SK-N-SH treated with all-trans-retinoic acid at 6 μM for 48 hours (cell line): ENCODE results near the gene B4GALT1.

Experiments used
- ARNTL ChIP-seq: fragments of 450-650 bp; formaldehyde crosslinking; IDR thresholded peaks from 2 replicates; pipeline ENCODE4 v1.5.0; 2020; ENCODE audit warnings: low read depth, mild to moderate bottlenecking, moderate library complexity, borderline replicate concordance
- CREB5 ChIP-seq: fragments of 250-450 bp; sonication (Bioruptor Pico); IDR thresholded peaks from 2 replicates; pipeline ENCODE4 v1.5.1; 2020; ENCODE audit warnings: low read depth, mild to moderate bottlenecking, moderate library complexity
- CSRNP3 ChIP-seq: fragments of 250-450 bp; sonication (Bioruptor Pico); IDR thresholded peaks from 2 replicates; pipeline ENCODE4 v1.5.1; 2021; ENCODE audit warnings: mild to moderate bottlenecking, moderate library complexity
- ESRRG ChIP-seq: fragments of 250-450 bp; sonication (Bioruptor Pico); IDR thresholded peaks from 2 replicates; pipeline ENCODE4 v1.6.1; 2021; ENCODE audit warnings: mild to moderate bottlenecking
- GLIS3 ChIP-seq: fragments of 250-450 bp; sonication (Bioruptor Pico); IDR thresholded peaks from 2 replicates; pipeline ENCODE4 v1.5.0; 2020; ENCODE audit warnings: mild to moderate bottlenecking, moderate library complexity
- OSR1 ChIP-seq: fragments of 250-450 bp; sonication (Bioruptor Pico); IDR thresholded peaks from 2 replicates; pipeline ENCODE4 v1.8.0; 2022; ENCODE audit warnings: moderate library complexity, mild to moderate bottlenecking, inconsistent platforms
- PATZ1 ChIP-seq: fragments of 250-450 bp; sonication (Bioruptor Pico); IDR thresholded peaks from 2 replicates; pipeline ENCODE4 v1.8.0; 2020; ENCODE audit warnings: mild to moderate bottlenecking, moderate library complexity, borderline replicate concordance
- RARB ChIP-seq: fragments of 250-450 bp; sonication (Bioruptor Pico); IDR thresholded peaks from 2 replicates; pipeline ENCODE4 v1.8.0; 2021; ENCODE audit warnings: mild to moderate bottlenecking, moderate library complexity
- SNAI2 ChIP-seq: fragments of 250-450 bp; sonication (Bioruptor Pico); IDR thresholded peaks from 2 replicates; pipeline ENCODE4 v1.5.0; 2020; ENCODE audit warnings: mild to moderate bottlenecking, moderate library complexity
- ZFP3 ChIP-seq: fragments of 250-450 bp; sonication (Bioruptor Pico); IDR thresholded peaks from 2 replicates; pipeline ENCODE4 v1.5.0; 2020; ENCODE audit warnings: mild to moderate bottlenecking, moderate library complexity
- ZFP30 ChIP-seq: fragments of 450-650 bp; formaldehyde crosslinking; IDR thresholded peaks from 2 replicates; pipeline ENCODE4 v1.5.0; 2022; ENCODE audit warnings: mild to moderate bottlenecking, moderate library complexity
- ZNF565 ChIP-seq: fragments of 450-650 bp; formaldehyde crosslinking; conservative IDR thresholded peaks from 2 replicates; pipeline ENCODE4 v1.5.0; 2020; ENCODE audit warnings: low read depth, mild to moderate bottlenecking, moderate library complexity

GRCh38 chr9:33196736-33197135 lies 29.6 kb upstream of the B4GALT1 start:
- TF ChIP-seq SNAI2 (CRISPR knock-in tag): no peak
- TF ChIP-seq ZFP30 (CRISPR knock-in tag): no peak
- TF ChIP-seq PATZ1 (CRISPR knock-in tag): no peak
- no peak for TF ChIP-seq ARNTL
- no peak for TF ChIP-seq GLIS3 (CRISPR knock-in tag)
- no peak for TF ChIP-seq ZFP3 (CRISPR knock-in tag)
- no peak for TF ChIP-seq CSRNP3 (CRISPR knock-in tag)
- no peak for TF ChIP-seq RARB (CRISPR knock-in tag)
- no peak for TF ChIP-seq ESRRG
- no peak for TF ChIP-seq OSR1 (CRISPR knock-in tag)
- no peak for TF ChIP-seq ZNF565 (CRISPR knock-in tag)
- TF ChIP-seq CREB5 (CRISPR knock-in tag): no peak
